B cell (primary cell): ENCODE measurements around the gene DIS3L. TPM values are rescaled to one million over a fixed set of nuclear protein-coding genes. Genes with fewer than 3 reads are reported as not detected.
A peak's percentile ranks its signal among the peaks of the same experiment; 100 is the strongest.
"Not testable (repeated sequence)": the region's sequence is repeated elsewhere in the genome, so short reads cannot be mapped to it uniquely, and the experiment has no call there.

Source experiments
- ATAC-seq: fragments of 200-7000 bp; cut with Tn5 transposase; one replicate; pipeline ENCODE4 v1.10.0; 2021; ENCODE audit warnings: low read depth, mild to moderate bottlenecking, moderate number of reproducible peaks, moderate library complexity
- CTCF ChIA-PET: fragments of 350-600 bp; sonication (Branson Sonifier 250); formaldehyde crosslinking; loops from one replicate; lab custom pipeline; 2021; ENCODE audit warnings: antibody characterized with exemption, inconsistent platforms; lab: Charles Lee
- POLR2A ChIA-PET: fragments of 350-600 bp; sonication (Branson Sonifier 250); formaldehyde crosslinking; loops from one replicate; lab custom pipeline; 2021; ENCODE audit warnings: antibody characterized with exemption; lab: Charles Lee
- DNase-seq: peaks from one replicate; pipeline ENCODE4 v3.0.0; 2013
- H2AFZ ChIP-seq: 2 replicates; pipeline ENCODE4 v1.6.1; 2012; ENCODE audit warnings: mild to moderate bottlenecking, low read depth, low read length; ENCODE audit not compliant: insufficient read depth, poor library complexity, severe bottlenecking
- H3K27ac ChIP-seq, 2 donors: 1 replicate in 1 of 2; 2 replicates in 1 of 2; pipeline ENCODE4 v1.5.1; 2012 to 2013; ENCODE audit warnings: low read length in 2 of 2, mild to moderate bottlenecking in 2 of 2, moderate library complexity in 1 of 2
- H3K27me3 ChIP-seq, 4 experiments: fragments of 200-600 bp in 1 of 4; sonication (generic) in 1 of 4; replicated peaks in 1 of 4; 1 replicate in 2 of 4; 2 replicates in 2 of 4; pipeline versions ENCODE4 v1.6.1 to v1.7.0; 2013 to 2016; ENCODE audit warnings: low read length in 3 of 4, mild to moderate bottlenecking in 2 of 4, mixed read lengths in 1 of 4, moderate library complexity in 1 of 4; ENCODE audit not compliant: insufficient read depth in 4 of 4, control insufficient read depth in 3 of 4; ENCODE audit errors: control extremely low read depth in 1 of 4
- H3K36me3 ChIP-seq, 2 experiments: replicated peaks in 1 of 2; 1 replicate in 1 of 2; 2 replicates in 1 of 2; pipeline versions ENCODE4 v1.6.1 to v1.7.1; 2013; ENCODE audit warnings: low read length in 1 of 2; ENCODE audit not compliant: insufficient read depth in 2 of 2, control insufficient read depth in 1 of 2; ENCODE audit errors: control extremely low read depth in 1 of 2, extremely low read depth in 1 of 2
- H3K4me1 ChIP-seq, 2 donors: fragments of 200-600 bp in 1 of 2; sonication (generic) in 1 of 2; 1 replicate in 1 of 2; 2 replicates in 1 of 2; pipeline versions ENCODE4 v1.5.1 to v1.6.1; 2013 to 2017; ENCODE audit warnings: low read length in 2 of 2; ENCODE audit not compliant: control insufficient read depth in 2 of 2, insufficient read depth in 2 of 2
- H3K4me2 ChIP-seq: replicated peaks from 2 replicates; pipeline ENCODE3; 2012; ENCODE audit warnings: mild to moderate bottlenecking, low read depth, low read length; ENCODE audit not compliant: poor library complexity, severe bottlenecking
- H3K4me3 ChIP-seq, 5 experiments: fragments of 200-600 bp in 1 of 5; sonication (generic) in 1 of 5; 1 replicate in 3 of 5; 2 replicates in 2 of 5; pipeline versions ENCODE4 v1.5.1 to v1.7.0; 2011 to 2016; ENCODE audit warnings: low read length in 4 of 5, mild to moderate bottlenecking in 4 of 5, low read depth in 2 of 5, control low read depth in 1 of 5, moderate library complexity in 1 of 5; ENCODE audit not compliant: insufficient read depth in 1 of 5; ENCODE audit errors: control extremely low read depth in 1 of 5, extremely low read depth in 1 of 5
- H3K79me2 ChIP-seq: fragments of 200-600 bp; sonication (generic); one replicate; pipeline ENCODE4 v1.6.0; 2016; ENCODE audit warnings: low read length; ENCODE audit not compliant: control insufficient read depth, insufficient read depth
- H3K9ac ChIP-seq: fragments of 200-600 bp; sonication (generic); 2 replicates; pipeline ENCODE4 v1.6.1; 2017; ENCODE audit warnings: mild to moderate bottlenecking, low read length, moderate library complexity
- H3K9me3 ChIP-seq, 3 donors: one replicate each; pipeline versions ENCODE4 v1.6.1 to v1.7.1; 2013; ENCODE audit warnings: low read length in 2 of 3; ENCODE audit not compliant: control insufficient read depth in 2 of 3, insufficient read depth in 1 of 3; ENCODE audit errors: control extremely low read depth in 1 of 3
- H4K20me1 ChIP-seq: 2 replicates; pipeline ENCODE4 v1.6.0; 2012; ENCODE audit warnings: mild to moderate bottlenecking, low read length; ENCODE audit not compliant: insufficient read depth, control insufficient read depth, poor library complexity, severe bottlenecking
- H3K27ac Mint-ChIP-seq: one replicate; pipeline ENCODE4 v1.8.0; 2021; ENCODE audit warnings: mixed read lengths
- H3K27me3 Mint-ChIP-seq: one replicate; pipeline ENCODE4 v1.8.0; 2021; ENCODE audit warnings: mixed read lengths
- H3K4me1 Mint-ChIP-seq: one replicate; pipeline ENCODE4 v1.8.0; 2021; ENCODE audit warnings: mixed read lengths
- H3K4me3 Mint-ChIP-seq: one replicate; pipeline ENCODE4 v1.8.0; 2021; ENCODE audit warnings: mixed read lengths
- H3K9me3 Mint-ChIP-seq: one replicate; pipeline ENCODE4 v1.8.0; 2022; ENCODE audit warnings: mixed read lengths; ENCODE audit not compliant: insufficient read depth
- CTCF ChIP-seq: fragments of 200-600 bp; IDR thresholded peaks from one replicate; pipeline ENCODE4 v1.8.0; 2022; ENCODE audit warnings: antibody characterized with exemption, mild to moderate bottlenecking
- EZH2 ChIP-seq: IDR thresholded peaks from 2 replicates; pipeline ENCODE4 v1.6.1; 2012; ENCODE audit warnings: borderline replicate concordance, low read depth, mild to moderate bottlenecking, moderate library complexity, low read length; ENCODE audit not compliant: insufficient read depth, poor library complexity, severe bottlenecking
- WGBS: methylation state at CpG from one replicate; pipeline ENCODE4 v1.1.5; 2013; ENCODE audit warnings: missing lambda C conversion rate; ENCODE audit not compliant: insufficient coverage; 5-methylcytosine and 5-hydroxymethylcytosine counted together
- intact Hi-C: fragments of 100-400 bp; cut with micrococcal nuclease; formaldehyde crosslinking; loops from one replicate; pipeline ENCODE4 v1.10.0; 2022
- polyA plus RNA-seq: library from polyadenylated mRNA; depleted of rRNA; stranded (reverse); fragments of >200 nt; gene quantifications from 2 replicates; pipeline ENCODE4 v1.2.3, GENCODE V29; 2012
- small RNA-seq: library from RNA; depleted of rRNA; stranded (forward); fragments of <200 nt; gene quantifications from one replicate; pipeline ENCODE3, GENCODE V24; 2012; ENCODE audit warnings: low replicate concordance, low read depth; ENCODE audit not compliant: insufficient read length
- total RNA-seq, 2 donors: library from RNA; stranded (reverse); fragments of 120-200 nt in 1 of 2; gene quantifications; 1 replicate in 1 of 2; 2 replicates in 1 of 2; pipeline versions ENCODE4 v1.2.3 to v1.2.4, GENCODE V29; 2013 to 2022

The DIS3L gene
- total and polyA plus RNA-seq, 2 donors (not counting 1 experiment from before 2014, with no cell fraction given) = 13.2 to 43.9 TPM

- ChIA-PET CTCF (no interaction called here), POLR2A (no interaction called here)
- H3K36me3 ChIP-seq = no peaks in the 10 kb centered on the region
- no peaks in the 10 kb centered on the region for H3K4me1 ChIP-seq
- H4K20me1 ChIP-seq = no peaks in the 10 kb centered on the region
- Mint-ChIP-seq H3K9me3 (peaks cover 2% of the 10 kb centered on the region), H3K4me1 (no peaks in the 10 kb centered on the region), H3K27ac (no peak overlapping the region), H3K27me3 (no peaks in the 10 kb centered on the region), H3K4me3 (no peak overlapping the region)
- H3K9ac ChIP-seq = no peak overlapping the region
- no peaks in the 10 kb centered on the region for H3K27me3 ChIP-seq
- H3K4me3 ChIP-seq = no peak overlapping the region
- DNase-seq (no peak), ATAC-seq (no peak)
- H3K27ac ChIP-seq = no peak overlapping the region
- 95% methylated on average over 6 of the region's 7 CpGs for WGBS
- no peak overlapping the region for H2AFZ ChIP-seq
- no peaks in the 10 kb centered on the region for H3K79me2 ChIP-seq
- H3K9me3 ChIP-seq = peaks cover 0 to 8% (median 2%) of the 10 kb centered on the region in 3 donors
- intact Hi-C loops = no loop called here
- TF ChIP-seq EZH2 = no peak
- no peak for TF ChIP-seq CTCF
- no peak overlapping the region for H3K4me2 ChIP-seq
Observed at GRCh38 chr15:66378814-66379430, 85.6 kb downstream of the DIS3L start.

DNA sequence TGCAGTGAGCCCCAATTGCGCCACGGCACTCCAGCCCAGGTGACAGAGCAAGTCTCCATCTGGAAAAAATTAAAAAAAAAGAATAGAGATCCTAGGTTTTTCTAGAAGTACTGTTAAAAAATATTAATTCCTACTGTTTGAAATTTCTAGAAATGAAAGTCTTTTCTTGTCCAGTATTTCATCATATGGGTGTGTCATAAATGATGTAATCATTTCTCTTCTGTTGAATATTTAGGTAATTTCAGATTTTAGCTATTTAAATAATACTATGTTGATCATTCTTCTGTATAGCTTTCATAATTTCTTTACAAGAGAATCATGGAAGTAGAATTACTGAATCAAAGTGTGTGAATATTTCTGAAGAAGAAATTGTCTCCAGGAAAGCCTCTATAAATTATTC, 88.0 kb downstream of the DIS3L start:
- H3K27ac ChIP-seq, H3K27me3 ChIP-seq, H3K9ac ChIP-seq, H3K4me1 Mint-ChIP-seq, DNase-seq, H3K27me3 Mint-ChIP-seq, POLR2A ChIA-PET, H3K9me3 ChIP-seq, intact Hi-C loops, H3K4me3 Mint-ChIP-seq, H3K4me1 ChIP-seq, H3K4me3 ChIP-seq, CTCF ChIA-PET, H3K27ac Mint-ChIP-seq, H3K4me2 ChIP-seq, H3K9me3 Mint-ChIP-seq, H2AFZ ChIP-seq, ATAC-seq, H3K36me3 ChIP-seq, H3K79me2 ChIP-seq, H4K20me1 ChIP-seq: not testable (repeated sequence)
- WGBS = no CpG with 5 or more reads among the region's 2 CpGs

Small RNA genes within 50 kb of the gene (small RNA-seq; reads per million reads assigned to genes)
- gene RF00019 (not detected), gene SCARNA14 (15.8 reads per million, percentile 88 among the genes with 10 or more reads in this experiment)

Other genes with a start within 250 kb of the DIS3L start
- gene MEGF11, start 39.8 kb upstream of the DIS3L start, total RNA-seq = 0.34 TPM in 1 of 2 replicates, not detected in the other
- gene MEGF11, start 39.8 kb upstream of the DIS3L start, polyA plus RNA-seq = 0.01 and 0.04 TPM in 2 replicates
- gene TIPIN, start 63.1 kb downstream of the DIS3L start, total RNA-seq = 8.8 and 8.9 TPM in 2 replicates
- 3.0 and 4.1 TPM in 2 replicates for gene TIPIN, start 63.1 kb downstream of the DIS3L start, polyA plus RNA-seq
- gene MAP2K1, start 93.3 kb downstream of the DIS3L start, total RNA-seq = 50.3 and 52.3 TPM in 2 replicates
- 21.6 and 22.8 TPM in 2 replicates for gene MAP2K1, start 93.3 kb downstream of the DIS3L start, polyA plus RNA-seq
- gene SNAPC5, start 204.2 kb downstream of the DIS3L start, total RNA-seq = 28.5 and 29.9 TPM in 2 replicates
- gene SNAPC5, start 204.2 kb downstream of the DIS3L start, polyA plus RNA-seq = 21.6 and 24.5 TPM in 2 replicates
- gene RPL4, start 211.3 kb downstream of the DIS3L start, total RNA-seq = 2,389 and 2,546 TPM in 2 replicates
- 2,474 and 2,691 TPM in 2 replicates for gene RPL4, start 211.3 kb downstream of the DIS3L start, polyA plus RNA-seq
- 11.3 and 12.6 TPM in 2 replicates for gene ZWILCH, start 211.8 kb downstream of the DIS3L start, total RNA-seq
- 2.8 and 2.9 TPM in 2 replicates for gene ZWILCH, start 211.8 kb downstream of the DIS3L start, polyA plus RNA-seq